Activated CD4-positive, alpha-beta T cell treated with anti-CD3 and anti-CD28 coated beads, Interleukin-2, amount 50 U/mL, for 16 hours (primary cell): ENCODE measurements around the gene LIMA1.
A peak's percentile ranks its signal among the peaks of the same experiment; 100 is the strongest.
"Not testable (repeated sequence)": the region's sequence is repeated elsewhere in the genome, so short reads cannot be mapped to it uniquely, and the experiment has no call there.

Experiments
- DNase-seq: peaks from one replicate; pipeline ENCODE4 v3.0.0-alpha.2; 2020

LIMA1 gene

DNA sequence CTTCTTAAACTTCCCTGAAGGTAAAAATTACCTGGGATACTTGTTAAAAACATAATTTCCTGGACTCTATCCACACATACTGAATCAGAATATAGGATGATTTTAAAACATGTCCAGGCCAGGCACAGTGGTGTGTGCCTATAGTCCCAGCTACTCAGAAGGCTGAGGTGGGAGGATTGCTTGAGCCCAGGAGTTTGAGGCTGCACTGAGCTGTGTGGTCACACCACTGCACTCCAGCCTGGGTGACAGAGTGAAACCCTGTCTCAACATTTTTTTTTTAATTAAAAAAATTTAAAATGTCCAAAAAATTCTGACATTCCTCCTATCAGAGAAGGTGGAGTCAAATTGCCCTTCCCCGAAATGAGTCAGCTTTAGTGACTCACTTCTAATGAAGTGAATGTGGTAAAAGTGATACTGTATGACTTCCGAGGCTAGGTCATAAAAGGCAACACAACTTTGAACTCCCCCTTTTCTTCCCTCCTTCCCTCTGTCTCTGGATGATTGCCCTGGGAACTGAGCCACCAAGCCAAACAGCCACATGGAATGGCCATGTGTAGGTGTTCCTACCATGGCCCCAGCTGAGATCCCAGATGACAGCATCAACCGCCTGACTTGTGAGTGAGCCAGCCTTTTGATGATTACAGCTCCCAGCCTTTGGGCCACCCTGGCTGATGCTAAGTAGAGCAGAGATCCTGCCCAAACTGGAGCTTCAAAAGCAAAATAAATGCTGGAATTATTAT, 36.3 kb downstream of the LIMA1 start:
- DNase-seq: peak; percentile 86

- DNase-seq: no peak
Observed at GRCh38 chr12:50246197-50246865, 37.0 kb downstream of the LIMA1 start.

GRCh38 chr12:50243507-50243906, 39.8 kb downstream of the LIMA1 start:
- DNase-seq: no peak

DNA sequence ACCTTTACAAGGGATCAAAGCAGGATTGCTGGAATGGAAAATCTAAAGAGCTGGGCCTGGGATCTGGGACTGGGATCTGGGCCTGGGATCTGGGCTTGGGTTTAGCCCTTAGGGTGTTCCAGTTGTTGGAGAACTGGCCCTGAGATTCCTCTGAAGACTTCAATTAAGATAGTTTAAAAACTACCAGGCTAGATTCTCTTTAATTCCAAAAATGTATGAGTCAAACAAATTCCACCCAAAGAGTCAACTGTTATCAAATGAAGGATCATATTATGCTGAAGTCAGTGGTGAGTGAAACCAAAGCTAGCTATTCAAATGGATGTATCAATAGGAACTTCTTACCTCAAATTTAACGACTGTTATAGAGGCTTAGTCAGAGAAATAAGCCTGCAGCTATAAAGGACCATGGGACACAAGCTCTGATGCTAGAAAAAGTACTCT, 40.5 kb downstream of the LIMA1 start:
- no peak for DNase-seq

GRCh38 chr12:50241178-50241577, 42.1 kb downstream of the LIMA1 start:
- DNase-seq: no peak

DNA sequence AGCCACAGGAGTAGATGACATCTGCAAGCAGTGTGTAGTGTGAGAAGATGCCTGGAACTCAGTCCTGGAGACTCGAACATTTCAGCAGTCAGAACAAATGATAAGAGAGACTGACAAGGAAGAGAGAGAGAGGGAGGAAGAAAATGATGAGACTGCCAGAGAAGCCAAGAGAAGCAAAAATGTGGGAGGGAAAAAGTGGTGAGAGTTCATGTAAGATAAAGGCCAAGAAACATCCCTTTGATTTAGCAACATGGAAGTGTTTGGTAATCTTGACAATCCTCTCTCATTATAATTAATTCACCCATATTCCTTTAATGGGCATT, 42.6 kb downstream of the LIMA1 start:
- no peak for DNase-seq

GRCh38 chr12:50240096-50240791, 43.1 kb downstream of the LIMA1 start:
- DNase-seq: no peak

GRCh38 chr12:50239355-50239891, 43.9 kb downstream of the LIMA1 start:
- DNase-seq: no peak

- DNase-seq: no peak
Observed at GRCh38 chr12:50234347-50234746, 49.0 kb downstream of the LIMA1 start.

DNA sequence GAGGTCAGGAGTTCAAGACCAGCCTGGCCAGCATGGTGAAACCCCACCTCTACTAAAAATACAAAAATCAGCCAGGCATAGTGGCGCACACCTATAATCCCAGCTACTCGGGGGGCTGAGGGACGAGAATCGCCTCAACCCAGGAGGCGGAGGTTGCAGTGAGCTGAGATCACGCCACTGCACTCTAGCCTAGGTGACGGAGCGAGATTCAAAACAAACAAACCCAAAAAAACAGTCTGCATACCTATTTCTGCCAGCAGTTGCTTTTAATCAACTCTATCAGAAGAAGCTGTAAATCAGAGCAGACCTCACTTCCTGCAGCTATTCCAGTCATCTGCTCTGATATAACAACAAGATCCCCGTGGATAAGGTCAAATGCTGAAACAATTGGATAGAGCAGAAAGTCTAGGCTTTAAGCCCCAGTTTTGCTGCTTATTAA, 50.5 kb downstream of the LIMA1 start:
- no peak for DNase-seq

- no peak for DNase-seq
Observed at GRCh38 chr12:50232206-50232605, 51.1 kb downstream of the LIMA1 start.

GRCh38 chr12:50231346-50231745, 52.0 kb downstream of the LIMA1 start:
- DNase-seq: no peak

DNA sequence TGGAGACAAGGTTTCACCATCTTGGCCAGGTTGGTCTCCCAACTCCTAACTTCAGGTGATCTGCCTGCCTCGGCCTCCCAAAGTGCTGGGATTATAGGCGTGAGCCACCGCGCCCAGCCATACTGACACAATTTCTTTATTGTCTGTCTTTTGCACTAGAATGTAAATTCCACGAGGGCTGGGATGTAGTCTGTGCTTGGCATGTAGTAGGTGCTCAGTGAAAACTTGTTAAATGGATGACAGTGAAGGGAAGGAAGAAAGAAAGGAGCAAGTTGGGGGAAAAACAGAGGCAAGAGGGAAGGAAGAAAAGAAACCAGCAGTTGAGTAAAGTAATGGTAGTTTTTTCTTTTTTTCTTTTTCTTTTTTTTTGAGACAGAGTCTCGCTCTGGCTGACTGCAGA, 53.1 kb downstream of the LIMA1 start:
- DNase-seq: no peak

GRCh38 chr12:50224026-50224692, 59.2 kb downstream of the LIMA1 start:
- peak; percentile 84 for DNase-seq

DNA sequence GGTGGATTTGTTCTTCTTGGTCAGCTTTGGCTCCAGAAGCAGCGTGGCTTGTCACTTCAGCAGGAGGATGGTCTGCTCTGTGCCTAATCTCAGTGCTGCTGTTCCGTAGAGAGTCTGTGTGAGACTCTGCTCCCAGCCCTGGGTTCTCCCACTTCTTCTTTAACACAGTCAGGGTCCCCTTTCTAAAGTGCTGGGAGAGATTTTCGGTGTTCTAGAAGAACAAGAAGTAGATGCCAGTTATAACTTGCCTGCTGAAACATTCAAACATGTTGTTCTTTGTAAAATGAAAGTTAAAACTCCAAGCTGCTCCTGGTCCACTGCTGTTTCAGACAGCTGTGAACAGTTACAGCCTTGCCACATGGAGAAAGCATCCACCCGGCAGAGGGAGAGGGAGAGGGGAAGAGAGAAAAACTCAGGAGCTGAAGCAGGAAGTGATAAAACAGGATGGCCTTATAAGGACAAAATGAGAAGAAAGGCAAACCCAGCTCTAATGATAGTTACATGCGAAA, 61.0 kb downstream of the LIMA1 start:
- peak; percentile 60 for DNase-seq

- peak; percentile 49 for DNase-seq
Observed at GRCh38 chr12:50221228-50222008, 61.9 kb downstream of the LIMA1 start.

- DNase-seq: peak; percentile 93
Observed at GRCh38 chr12:50220363-50220995, 62.8 kb downstream of the LIMA1 start.

- no peak for DNase-seq
Observed at GRCh38 chr12:50219544-50219943, 63.8 kb downstream of the LIMA1 start.

GRCh38 chr12:50219001-50219400, 64.3 kb downstream of the LIMA1 start:
- DNase-seq: not testable (repeated sequence)

GRCh38 chr12:50218386-50218785, 64.9 kb downstream of the LIMA1 start:
- no peak for DNase-seq

DNA sequence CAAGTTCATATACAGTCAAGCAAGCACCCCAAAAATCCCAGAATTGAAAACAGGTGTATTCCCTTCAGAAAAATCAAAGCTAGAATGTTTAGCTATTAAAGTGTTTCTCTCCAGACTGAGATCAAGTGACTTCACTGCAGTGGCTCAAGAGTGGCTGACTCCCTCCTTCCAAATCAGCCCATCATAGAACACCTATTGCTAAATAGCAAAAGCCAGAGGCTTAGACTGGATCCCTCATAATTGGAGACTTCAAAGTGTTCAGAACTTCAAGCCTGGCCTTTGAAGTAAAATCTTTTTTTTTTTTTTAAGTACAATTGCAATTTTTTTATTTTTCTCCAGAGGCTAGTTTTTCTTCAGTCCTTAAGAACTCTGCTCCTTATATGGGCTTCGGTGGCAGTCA, 66.1 kb downstream of the LIMA1 start:
- no peak for DNase-seq

GRCh38 chr12:50215033-50215432, 68.3 kb downstream of the LIMA1 start:
- no peak for DNase-seq
